Activated CD4-positive, CD25-positive, alpha-beta regulatory T cell (primary cell): ENCODE data around the gene GASK1B.
A peak's percentile ranks its signal among the peaks of the same experiment; 100 is the strongest.

Experiments
- DNase-seq, 4 experiments: peaks; one replicate each; lab custom pipeline; 2025; lab: John Stamatoyannopoulos, UW

Gene GASK1B

DNA sequence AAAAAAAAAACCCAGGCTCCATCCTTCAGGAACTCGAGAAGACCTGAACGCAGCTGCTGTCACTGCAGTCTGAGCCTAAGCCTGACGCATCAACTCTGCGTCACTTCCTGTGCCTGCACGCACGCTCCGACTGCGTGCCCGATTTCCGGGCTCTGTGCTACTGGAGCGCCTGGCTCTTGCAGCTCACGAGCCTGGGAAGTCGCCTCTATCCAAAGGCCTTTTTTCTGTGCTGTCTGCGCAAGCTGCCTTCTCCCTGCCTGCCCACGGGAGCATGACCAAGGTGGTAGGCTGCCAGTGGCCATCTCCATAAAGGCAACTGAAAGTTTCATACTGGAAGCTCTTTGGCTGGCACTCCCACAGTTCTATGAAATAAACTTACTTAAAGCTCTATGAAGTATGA lies 9.9 kb upstream of the GASK1B start:
- no peak for DNase-seq

DNA sequence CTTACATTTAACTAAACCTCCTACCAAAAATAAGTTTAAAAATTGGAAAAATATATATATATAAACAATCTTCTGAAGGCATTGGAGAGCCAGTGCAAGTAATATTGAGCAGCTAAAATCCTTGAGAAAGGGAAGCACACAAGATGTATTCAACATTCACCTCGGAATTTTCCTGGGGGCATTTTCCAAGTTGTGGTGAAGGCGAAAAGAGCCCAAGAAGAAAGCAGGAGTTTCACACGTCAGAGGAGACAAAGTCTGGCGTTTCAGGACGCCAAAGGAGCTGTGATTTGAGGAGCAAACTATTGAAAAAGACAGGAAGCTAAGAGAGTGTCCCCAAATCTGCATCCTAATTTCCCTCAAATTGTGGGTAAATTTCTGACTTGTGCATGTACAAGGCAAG lies 9.1 kb upstream of the GASK1B start:
- DNase-seq, result no peak

DNA sequence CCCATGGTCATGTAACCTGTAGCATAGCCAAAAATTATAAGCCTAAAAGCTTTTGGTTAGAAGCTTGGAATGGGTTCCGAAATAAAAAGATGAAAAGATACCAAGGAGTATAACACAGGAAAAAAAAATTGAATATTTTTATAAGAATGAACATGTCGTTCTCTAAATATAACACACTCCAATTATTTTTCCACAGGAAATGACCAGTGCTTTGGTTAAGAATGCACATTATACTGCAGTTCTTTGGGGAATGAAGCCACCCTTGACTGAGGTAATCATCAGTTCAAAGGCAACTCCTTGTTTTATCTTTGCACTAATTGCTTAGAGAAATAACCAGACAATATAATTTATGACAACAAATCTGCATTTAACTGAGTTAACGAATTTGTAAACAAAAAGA lies 6.6 kb upstream of the GASK1B start:
- DNase-seq, result no peak

DNA sequence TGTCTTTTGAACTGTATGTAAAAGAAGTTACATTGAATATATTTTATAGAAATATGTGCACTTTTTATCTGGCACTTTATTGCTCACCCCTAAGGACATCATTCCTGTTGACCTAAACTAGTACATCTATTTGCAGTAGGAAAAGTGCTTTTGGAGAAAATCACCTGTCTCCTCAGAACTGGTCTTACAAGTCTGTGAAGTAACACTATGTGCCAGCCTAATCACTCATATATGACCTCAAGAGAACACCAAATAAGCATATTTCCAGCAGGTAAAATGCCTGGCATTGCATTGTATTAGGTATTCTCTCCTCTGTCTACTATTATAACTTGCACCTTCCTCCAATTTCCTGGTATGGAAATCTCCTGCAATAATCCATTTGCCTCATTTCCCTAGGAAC lies 4.0 kb upstream of the GASK1B start:
- DNase-seq, result no peak

DNA sequence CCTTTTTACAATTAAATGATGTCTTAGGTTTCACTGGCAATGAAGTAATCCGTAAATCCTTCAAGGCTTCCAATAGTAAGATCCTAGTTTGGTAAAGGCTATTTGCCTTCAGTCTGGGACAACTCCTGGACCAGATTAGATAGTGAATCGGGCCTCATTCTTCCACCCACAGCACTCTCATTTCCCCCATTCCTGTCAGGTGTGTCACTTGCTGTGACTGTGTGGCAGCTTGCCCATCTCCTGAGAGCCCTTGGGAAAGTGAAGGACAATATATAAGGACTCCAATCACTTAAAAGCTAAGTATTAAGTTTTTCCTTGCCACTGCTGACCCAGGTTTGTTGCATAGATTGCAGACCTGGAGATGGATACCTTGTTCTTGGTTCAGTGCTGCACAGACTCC lies 3.3 kb upstream of the GASK1B start:
- DNase-seq, result no peak

DNA sequence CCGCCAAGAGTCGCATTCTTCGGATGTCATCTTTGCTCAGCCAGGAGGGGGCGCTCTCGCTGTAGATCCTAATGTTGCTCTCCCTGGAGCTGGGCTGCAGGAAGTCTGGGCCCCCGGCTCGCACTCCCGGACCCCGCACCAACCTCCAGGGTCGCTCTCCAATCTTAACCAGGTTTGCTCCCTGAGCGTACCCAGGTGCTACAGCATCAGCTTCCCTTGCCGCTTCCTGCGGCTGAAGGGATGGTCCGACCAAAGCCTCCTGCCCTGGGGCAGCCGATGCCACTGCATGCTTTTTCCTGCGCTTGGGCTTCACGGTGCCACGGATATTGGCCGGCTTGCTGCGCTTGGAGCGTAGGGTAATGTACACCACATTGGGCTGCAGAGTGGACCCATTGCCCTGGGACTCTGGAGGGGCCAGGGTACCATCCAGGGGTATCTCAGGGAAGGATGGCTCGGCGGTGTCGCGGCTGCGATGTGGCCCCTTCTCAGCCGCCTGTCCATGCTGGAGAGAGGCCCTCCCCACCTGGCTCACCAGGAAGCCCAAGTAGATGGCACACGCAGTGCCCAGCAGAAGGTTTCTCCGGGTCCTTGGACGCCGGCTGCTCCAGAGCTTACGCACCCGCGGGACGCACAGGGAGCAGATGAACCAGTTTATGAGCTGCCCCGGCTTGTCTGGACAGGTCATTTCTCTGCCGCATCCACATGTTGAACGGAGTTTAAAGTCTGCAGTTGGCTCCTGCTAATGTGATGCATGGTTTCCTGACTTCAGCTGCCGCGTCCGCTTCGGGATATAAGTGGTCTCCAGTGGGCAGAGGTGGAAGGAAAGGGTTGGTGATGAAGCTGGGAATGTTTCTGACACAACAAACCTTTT lies 1.9 kb downstream of the GASK1B start:
- peak in 1 of 4 experiments; percentile 2 for DNase-seq

DNA sequence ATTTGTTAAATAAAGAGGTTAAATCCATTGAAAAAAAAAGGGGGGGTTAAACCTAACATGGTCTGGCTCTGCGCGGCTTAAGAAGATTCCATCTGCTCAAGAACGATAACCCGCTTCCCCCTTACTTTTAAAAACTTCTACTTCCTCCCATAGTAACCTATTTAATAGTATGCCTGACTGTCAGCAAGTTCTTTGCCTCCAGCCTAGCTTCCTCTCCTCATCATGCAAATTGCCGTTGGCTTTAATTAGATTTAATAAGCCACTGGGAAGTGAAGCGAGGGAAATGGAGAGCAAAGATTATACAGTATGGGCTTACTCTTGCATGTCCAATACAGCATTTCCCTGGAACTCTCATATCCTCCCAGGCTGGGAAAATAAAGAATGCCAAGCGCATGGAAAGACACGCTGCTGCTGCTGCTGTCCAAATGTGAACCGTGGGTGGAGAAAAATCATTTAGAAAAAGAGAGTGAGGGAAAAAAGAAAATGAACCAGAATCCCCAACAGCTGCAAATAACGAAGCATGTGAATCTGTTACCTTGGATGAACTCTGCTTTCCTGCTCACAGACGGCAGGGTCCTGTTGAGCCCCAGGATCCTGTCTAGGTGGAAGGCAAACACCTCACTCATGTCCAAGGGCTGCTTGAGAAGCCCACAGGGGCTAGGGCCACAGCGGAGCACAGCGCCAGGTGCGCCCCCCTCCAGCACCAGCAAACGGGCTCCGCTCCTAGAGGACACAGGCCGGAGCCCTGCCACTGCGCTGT lies 2.7 kb downstream of the GASK1B start:
- no peak for DNase-seq

DNA sequence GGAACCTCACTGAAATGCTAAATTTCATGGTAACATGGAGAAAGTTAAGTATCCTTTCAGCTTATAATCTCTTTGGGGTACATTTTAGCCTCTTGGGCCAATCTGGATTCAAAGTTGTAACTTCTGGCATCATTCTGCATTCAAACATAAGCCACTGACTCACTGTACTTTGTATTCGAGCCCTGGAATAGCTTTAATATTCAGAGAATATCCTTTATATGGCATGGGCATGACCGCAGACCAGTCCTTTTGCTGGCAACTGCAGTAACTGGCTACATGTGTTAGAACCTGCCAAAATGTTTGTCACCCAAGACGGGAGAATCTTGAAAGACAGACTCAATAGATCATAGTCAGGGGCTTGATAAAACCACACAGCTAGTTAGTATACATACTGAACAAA lies 3.3 kb downstream of the GASK1B start:
- no peak for DNase-seq

DNA sequence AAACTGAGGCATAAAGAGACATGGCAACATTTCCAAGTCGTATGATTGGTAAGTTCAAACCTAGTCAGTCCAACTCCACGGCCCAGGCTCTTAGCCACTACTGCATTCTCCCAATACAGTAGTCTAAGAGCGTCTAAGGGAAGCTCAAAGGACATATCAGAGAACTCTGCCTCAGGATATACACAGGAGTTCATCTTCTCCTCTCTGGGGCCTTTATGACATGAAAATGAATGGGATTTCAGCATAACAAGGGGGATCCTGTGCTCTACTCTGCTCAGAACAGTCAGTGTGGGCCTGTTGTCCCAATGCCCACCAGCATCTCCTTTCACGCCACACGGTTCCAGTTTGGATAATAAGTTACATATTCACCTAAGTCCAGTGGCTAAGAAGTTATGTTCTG lies 4.2 kb downstream of the GASK1B start:
- no peak for DNase-seq

DNA sequence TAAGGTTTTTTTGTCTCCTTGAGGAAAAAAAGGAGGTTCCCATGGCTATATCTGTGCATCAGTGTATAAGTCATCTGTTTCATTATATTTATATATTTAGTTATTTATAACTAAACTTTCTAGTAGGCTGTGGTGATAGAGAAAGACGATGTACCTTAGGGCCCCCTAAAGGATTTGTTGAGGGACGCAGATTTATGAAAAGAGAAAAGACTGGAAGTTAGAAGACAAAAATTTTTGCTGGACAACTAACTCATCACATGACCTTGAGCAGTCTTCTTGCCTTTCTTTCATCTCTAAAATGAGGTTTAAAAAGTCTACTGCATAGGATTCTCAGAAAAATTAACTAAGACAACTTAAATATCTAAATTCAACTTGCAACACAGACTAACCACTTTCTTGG lies 6.1 kb downstream of the GASK1B start:
- DNase-seq, result no peak

DNA sequence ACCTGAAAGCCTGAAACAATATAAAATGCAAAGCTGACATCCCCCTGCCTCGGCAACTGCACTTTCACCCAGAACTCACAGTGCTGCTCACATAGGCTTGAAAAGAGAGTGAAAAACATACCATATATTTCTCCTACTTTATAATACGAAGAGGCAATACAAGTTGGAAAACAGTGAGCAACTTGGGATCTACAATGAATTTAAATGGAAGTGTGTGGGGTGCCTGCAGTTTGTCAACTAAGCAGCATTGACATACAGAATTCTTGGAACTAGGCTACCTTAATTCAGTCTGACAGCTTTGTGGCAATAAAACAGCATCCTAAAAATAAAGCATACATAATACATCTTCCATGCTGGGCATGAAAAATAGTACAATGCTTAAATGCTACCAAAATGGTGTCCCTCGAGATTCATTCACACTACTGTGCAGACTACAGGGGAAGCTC lies 8.0 kb downstream of the GASK1B start:
- no peak for DNase-seq

DNA sequence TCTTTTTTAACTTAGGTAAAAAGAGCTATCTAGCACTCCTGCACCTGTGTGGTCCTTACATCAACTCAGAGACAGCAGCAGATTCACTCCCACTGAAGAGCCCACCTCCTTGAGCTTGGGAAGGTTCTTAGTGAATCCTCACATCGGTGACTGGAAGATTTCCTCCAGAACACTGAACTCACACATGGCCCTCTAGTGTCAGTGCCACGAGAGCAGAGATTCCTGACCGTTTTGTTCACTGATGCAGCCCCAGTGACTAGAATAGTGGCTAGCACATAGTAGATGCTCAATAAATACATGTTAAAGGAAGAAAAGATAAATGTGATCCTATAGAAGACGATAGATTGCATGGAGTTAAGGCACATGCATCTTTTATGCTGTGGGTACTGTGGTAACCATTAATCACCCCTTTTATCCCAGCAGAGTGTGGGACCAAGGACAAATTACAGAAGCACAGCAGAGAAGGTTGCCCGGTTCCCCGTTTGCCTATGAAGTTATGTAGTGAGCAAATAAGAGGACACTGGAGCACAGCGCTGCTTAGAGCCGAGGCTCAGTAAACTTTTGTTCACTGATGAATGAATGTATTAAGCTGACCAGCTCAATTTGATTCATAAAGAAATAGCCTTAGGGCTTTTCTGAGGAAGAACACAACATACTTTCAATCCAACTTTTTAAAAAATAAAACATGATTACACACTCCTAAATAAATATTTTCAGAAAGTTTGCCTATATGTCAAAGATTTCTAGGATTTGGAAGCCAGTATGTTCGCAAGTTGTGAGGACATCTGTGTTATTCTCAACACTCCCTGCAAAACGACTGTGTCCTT lies 8.7 kb downstream of the GASK1B start:
- DNase-seq, result no peak

DNA sequence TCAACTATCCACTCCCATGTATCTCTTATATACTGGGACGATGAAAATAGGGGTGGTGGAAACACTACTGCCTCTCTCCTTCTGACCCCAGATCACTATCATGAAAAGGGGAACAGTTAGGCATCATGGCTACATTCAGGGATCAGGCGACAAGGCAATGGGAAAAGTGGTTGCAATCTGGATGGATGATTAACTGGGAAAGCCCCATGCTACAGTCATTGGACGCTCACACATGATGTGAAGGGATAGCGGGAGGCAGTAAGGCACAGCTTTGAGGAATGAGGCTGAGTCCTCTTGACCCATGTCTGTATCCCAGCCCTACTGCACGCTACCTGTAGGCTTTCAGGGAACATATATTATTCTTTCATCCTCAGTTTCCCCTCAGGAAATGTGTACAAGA lies 10.2 kb downstream of the GASK1B start:
- DNase-seq, result no peak

DNA sequence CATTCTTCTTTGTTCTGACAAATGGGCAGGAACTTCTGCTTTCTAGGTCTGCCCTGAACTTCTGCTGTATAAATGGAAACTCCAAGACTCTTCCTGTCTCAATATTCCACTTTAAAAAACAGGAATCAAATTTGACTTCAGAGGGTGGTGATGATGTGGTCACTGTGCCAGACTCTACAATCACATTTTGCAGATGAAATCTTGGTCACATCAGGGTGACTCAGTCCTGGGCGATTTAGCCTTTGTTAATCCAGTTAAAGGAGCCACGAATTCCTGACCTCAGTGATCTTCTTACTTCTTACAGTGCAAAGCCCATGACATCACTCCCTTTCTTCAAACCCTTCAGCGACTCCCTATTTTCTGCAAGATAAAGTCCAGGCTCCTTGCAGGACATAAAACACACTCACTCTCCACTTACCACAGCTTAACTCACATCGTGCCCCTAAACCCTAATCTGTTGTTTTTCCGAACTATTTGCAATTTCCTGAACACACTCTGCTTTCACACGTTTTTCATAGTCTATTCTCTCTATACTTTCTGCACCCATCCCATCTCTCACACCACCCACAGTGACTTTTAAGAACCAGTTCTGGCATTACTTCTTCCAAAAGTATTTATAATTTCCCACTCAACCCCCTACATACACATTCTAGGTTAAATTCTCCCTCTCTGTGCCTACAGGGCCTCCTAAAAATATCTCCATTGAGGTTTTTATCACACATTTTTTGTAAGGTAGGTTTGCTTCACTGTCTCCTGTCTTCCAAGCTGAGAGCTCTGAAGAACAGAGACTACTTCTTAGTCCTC lies 11.1 kb downstream of the GASK1B start:
- DNase-seq, result no peak

DNA sequence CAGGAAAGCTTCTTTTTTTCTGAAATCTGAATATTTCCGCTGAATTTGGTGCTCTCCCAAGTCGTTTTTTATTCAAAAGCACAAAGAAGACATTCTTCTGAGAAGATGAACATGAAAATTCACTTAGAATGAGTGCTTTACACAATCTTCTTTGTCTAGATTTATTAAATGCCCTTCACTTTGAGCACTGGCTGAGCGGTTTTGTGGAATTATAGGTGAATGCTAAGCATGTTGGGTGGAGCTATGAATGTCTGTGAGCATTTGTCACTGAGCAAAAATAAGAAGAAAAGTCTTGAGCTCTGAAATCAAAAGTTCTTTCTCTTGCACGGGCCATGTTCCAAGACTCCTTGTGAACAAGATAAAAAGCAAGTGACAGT lies 13.1 kb downstream of the GASK1B start:
- DNase-seq, result no peak

DNA sequence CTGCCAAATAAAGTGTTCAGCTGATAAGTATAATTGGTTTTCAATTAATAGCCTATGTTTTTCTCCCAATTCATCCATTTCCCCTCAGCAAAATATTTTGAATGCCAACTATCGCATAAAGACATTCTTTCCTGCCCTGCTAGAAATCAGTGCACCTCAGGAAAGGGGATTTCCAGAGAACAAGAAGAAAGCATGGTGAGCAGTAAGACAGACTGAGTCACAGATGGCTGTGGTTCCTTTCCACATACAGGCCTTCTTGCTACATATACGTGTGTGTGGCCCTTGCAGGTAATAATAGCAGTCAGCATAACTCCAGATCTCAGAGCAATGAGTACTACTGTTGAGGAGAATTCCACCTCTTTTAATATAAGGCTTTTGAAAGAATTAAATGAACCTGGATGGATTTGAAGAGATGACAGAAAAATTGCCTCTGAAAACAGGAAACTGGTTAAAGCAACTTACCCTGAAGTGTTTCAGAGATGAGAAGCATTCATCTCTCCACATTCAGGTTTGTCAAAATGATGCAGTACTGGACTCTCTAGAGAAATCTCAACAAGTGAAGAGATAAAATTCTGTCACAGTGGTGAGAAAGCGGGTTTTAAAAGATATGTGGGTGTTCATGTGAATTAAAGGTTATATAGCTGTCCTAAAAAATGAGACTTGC lies 13.6 kb downstream of the GASK1B start:
- DNase-seq, result no peak

DNA sequence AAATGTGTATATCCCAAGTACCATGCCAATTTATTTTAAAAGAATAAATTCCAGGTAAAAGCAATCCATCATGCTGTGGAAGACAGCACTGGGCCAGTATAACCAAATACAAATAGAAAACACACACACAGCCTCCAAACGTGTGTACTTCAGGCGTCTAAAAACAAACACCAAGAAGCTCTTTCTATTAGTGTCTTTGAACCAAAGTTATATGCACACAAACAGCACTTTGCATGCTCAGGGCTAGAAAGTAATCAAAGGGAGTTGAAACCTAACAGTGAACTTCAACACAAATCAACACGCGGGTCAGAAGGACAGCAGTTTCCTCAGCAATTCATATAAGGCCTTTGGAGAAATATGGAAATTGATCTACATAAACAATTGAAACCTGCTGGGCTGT lies 15.4 kb downstream of the GASK1B start:
- DNase-seq, result no peak

DNA sequence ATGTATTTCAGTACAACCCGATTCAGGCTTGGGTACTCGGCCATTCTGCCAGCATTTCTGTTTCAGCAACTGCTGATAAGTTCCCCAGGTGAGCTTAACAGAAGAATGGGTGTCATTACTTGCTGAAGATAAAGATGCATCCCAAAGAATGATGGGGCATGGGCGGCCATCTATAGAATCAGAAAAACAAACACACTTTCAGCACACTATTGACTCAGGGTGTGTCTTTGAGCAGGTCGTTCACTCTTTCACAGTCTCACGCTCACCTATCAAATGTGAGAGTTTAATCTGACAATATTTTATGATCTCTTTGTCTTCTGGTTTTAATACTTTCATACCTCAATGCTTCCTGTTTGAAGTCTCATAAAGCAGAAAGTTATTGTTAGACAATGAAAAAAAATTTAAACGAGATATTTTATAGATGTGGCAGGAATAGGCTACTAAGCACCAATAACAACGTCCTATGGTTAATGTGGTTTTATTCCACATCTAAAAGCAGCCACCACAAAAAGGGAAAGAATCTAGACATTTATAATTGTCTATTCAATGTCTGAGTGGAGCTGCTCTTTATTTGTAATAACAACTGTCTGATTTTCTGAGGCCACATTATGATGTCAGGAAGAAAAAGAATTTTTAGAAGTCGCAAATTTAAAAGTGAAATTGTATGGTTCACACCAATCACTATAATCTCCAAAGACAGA lies 17.0 kb downstream of the GASK1B start:
- no peak for DNase-seq

DNA sequence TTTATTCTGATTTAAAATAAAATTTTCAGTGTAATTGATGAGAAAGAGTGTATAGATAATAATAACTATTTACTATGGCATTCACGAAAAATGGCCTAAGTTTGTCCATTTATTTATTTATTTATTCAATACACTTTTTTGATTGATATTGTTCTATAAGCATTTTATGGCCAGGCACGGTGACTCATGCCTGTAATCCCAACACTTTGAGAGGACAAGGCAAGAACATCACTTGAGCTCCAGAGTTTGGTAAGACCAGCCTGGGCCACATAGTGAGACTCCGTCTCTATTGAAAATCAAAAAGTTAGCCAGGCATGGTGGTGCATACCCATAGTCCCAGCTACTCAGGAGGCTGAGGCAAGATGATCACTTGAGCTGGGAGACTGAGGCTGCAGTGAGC lies 25.7 kb downstream of the GASK1B start:
- no peak for DNase-seq

DNA sequence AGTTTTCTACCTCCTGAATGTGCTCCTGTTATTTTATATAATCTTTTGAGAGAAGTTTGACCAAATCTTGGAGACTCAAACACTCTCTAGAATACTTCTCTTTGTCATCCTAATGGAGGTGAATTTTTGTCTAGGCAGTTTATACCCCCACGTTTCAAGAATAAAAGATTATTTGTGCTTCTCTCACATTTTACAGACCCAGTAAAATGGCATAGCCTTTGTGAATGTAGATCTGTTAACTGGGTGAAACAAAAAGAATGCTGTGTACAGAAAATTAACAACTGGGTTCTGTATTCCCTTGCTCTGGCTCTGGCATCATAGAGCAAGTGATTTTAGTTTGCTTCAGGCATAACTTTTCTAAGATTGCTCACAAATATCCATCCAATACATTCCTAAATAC lies 26.1 kb downstream of the GASK1B start:
- no peak for DNase-seq

DNA sequence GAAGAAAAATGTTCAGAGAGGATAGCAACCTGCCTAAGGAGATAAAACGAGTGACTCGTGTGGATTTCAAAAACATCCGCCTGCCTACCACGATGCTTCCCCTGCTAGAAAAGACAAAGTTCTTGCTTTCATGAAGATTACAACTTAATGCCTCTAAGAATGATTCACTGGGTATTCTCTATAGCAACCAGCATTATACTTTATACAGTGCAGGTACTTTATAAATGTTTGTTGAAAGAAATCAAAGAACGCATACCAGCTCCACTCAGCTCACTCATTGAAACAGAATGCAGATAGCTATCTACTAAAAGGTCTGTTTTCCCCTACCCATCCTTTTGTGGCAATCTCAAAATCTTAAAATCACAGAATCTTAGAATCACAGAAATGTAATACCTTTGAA lies 33.7 kb downstream of the GASK1B start:
- DNase-seq, result no peak
